Measurements from ENCODE around the gene HGS. TPM values are rescaled to one million over a fixed set of nuclear protein-coding genes. Genes with fewer than 3 reads are reported as not detected.

The HGS gene
- total and polyA plus RNA-seq, 2 experiments from 2014 or later: 59.2 to 128 TPM

DNA sequence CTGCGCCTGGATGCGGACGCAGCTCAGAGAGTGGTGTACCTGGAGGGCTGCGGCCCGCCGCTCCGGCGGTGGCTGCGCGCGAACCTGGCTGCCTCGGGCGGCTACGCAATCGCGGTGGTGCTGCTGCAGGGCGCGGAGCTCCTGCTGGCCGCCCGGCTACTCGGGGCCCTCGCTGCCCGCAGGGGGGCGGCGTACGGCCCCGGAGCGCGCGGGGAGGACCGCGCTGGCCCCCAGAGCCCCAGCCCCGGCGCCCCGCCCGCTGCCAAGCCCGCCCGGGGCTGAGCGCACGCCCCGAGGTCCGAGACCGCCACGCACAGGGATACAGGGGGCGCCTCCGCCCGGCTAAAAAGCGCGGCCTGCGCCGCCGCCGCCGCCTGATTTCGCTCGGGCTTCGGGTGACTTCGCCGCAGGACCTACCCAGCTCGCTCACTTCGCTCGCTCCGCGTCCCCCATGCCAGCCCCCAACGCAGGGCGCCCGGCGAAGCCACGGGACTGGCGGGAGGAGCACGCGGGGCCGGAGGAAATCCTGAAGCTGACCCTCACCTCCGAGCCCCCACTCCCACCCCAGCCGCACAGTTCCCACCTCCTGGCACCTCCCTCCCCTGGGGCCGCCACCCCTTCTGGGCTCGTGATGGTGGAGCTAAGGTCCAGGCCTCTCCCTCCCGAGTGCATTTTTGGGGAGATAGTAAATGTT, 35.7 kb upstream of the HGS start:
- Histone ChIP-seq H3K9me2 (replicated peaks; ENCODE audit: insufficient read depth) (no peaks in the 10 kb centered on the region), H2AFZ (no peak overlapping the region), H3K4me3 (no peak overlapping the region), H4K20me1 (ENCODE audit: insufficient read depth, poor library complexity, severe bottlenecking) (no peaks in the 10 kb centered on the region), H3K9me3 (ENCODE audit: low read depth) (no peaks in the 10 kb centered on the region), H3K27me3 (peaks cover 6% of the 10 kb centered on the region), H3K79me2 (no peaks in the 10 kb centered on the region), H3K36me3 (replicated peaks; ENCODE audit: insufficient read depth, low read depth) (no peaks in the 10 kb centered on the region), H3K4me2 (no peak overlapping the region), H3K27ac (no peak overlapping the region), H3K4me1 (ENCODE audit: insufficient read depth) (no peaks in the 10 kb centered on the region)
- no peak for DNase-seq (ENCODE audit: low spot score)
- TF ChIP-seq CTCF (IDR thresholded peaks at IDR 0.05; ENCODE audit: poor library complexity): no peak
- no peak for TF ChIP-seq EZH2 (IDR thresholded peaks at IDR 0.05; ENCODE audit: borderline replicate concordance)
- TF ChIP-seq EZH2phosphoT487 (IDR thresholded peaks at IDR 0.05; ENCODE audit: low read depth, severe bottlenecking, unreplicated experiment): no peak
- 69% methylated on average over 37 of the region's 78 CpGs for WGBS (ENCODE audit: low lambda C conversion rate, missing lambda C conversion rate)

- Histone ChIP-seq H3K4me3 (no peak overlapping the region), H2AFZ (no peak overlapping the region), H3K9me3 (ENCODE audit: low read depth) (no peaks in the 10 kb centered on the region), H3K36me3 (replicated peaks; ENCODE audit: insufficient read depth, low read depth) (no peaks in the 10 kb centered on the region), H3K4me2 (no peak overlapping the region), H3K27me3 (peaks cover 6% of the 10 kb centered on the region), H4K20me1 (ENCODE audit: insufficient read depth, poor library complexity, severe bottlenecking) (no peaks in the 10 kb centered on the region), H3K4me1 (ENCODE audit: insufficient read depth) (no peaks in the 10 kb centered on the region), H3K27ac (no peak overlapping the region), H3K9me2 (replicated peaks; ENCODE audit: insufficient read depth) (no peaks in the 10 kb centered on the region), H3K79me2 (no peaks in the 10 kb centered on the region)
- TF ChIP-seq EZH2 (IDR thresholded peaks at IDR 0.05; ENCODE audit: borderline replicate concordance) (no peak), CTCF (IDR thresholded peaks at IDR 0.05; ENCODE audit: poor library complexity) (no peak), EZH2phosphoT487 (IDR thresholded peaks at IDR 0.05; ENCODE audit: low read depth, severe bottlenecking, unreplicated experiment) (no peak)
- WGBS (ENCODE audit: low lambda C conversion rate, missing lambda C conversion rate): 95% methylated on average over 14 of the region's 14 CpGs
- DNase-seq (ENCODE audit: low spot score): no peak
These were observed 35.1 kb upstream of the HGS start for GRCh38 chr17:81648707-81649085.

- Histone ChIP-seq H3K79me2 (no peaks in the 10 kb centered on the region), H3K27me3 (peaks cover 6% of the 10 kb centered on the region), H3K9me3 (ENCODE audit: low read depth) (no peaks in the 10 kb centered on the region), H3K4me2 (no peak overlapping the region), H2AFZ (no peak overlapping the region), H4K20me1 (ENCODE audit: insufficient read depth, poor library complexity, severe bottlenecking) (no peaks in the 10 kb centered on the region), H3K27ac (no peak overlapping the region), H3K36me3 (replicated peaks; ENCODE audit: insufficient read depth, low read depth) (no peaks in the 10 kb centered on the region), H3K9me2 (replicated peaks; ENCODE audit: insufficient read depth) (no peaks in the 10 kb centered on the region), H3K4me1 (ENCODE audit: insufficient read depth) (no peaks in the 10 kb centered on the region), H3K4me3 (no peak overlapping the region)
- no peak for DNase-seq (ENCODE audit: low spot score)
- 92% methylated on average over 9 of the region's 9 CpGs for WGBS (ENCODE audit: low lambda C conversion rate, missing lambda C conversion rate)
- TF ChIP-seq EZH2 (IDR thresholded peaks at IDR 0.05; ENCODE audit: borderline replicate concordance) (no peak), CTCF (IDR thresholded peaks at IDR 0.05; ENCODE audit: poor library complexity) (no peak), EZH2phosphoT487 (IDR thresholded peaks at IDR 0.05; ENCODE audit: low read depth, severe bottlenecking, unreplicated experiment) (no peak)
These were observed 32.9 kb upstream of the HGS start for GRCh38 chr17:81650951-81651350.
